ENCODE results near the gene CTNNBL1. TPM values are rescaled to one million over a fixed set of nuclear protein-coding genes. Genes with fewer than 3 reads are reported as not detected.

Gene CTNNBL1
- total RNA-seq, 4 donors from 2014 or later: 35.9 to 53.1 (median 39.2) TPM

- no peak for TF ChIP-seq CTCF (IDR thresholded peaks at IDR 0.05; ENCODE audit: low read depth)
These were observed 213.5 kb downstream of the CTNNBL1 start for GRCh38 chr20:37907330-37907676.

GRCh38 chr20:37907677-37908401, 214.0 kb downstream of the CTNNBL1 start:
- TF ChIP-seq CTCF (IDR thresholded peaks at IDR 0.05; ENCODE audit: low read depth): no peak

GRCh38 chr20:37911261-37911660, 217.4 kb downstream of the CTNNBL1 start:
- no peak for TF ChIP-seq CTCF (IDR thresholded peaks at IDR 0.05; ENCODE audit: low read depth)

- no peak for TF ChIP-seq CTCF (IDR thresholded peaks at IDR 0.05; ENCODE audit: low read depth)
These were observed 218.0 kb downstream of the CTNNBL1 start for GRCh38 chr20:37911838-37912281.

- TF ChIP-seq CTCF (IDR thresholded peaks at IDR 0.05; ENCODE audit: low read depth): no peak
These were observed 219.0 kb downstream of the CTNNBL1 start for GRCh38 chr20:37912874-37913273.

GRCh38 chr20:37913567-37914366, 219.9 kb downstream of the CTNNBL1 start:
- no peak for TF ChIP-seq CTCF (IDR thresholded peaks at IDR 0.05; ENCODE audit: low read depth)

GRCh38 chr20:37914367-37914671, 220.5 kb downstream of the CTNNBL1 start:
- TF ChIP-seq CTCF (IDR thresholded peaks at IDR 0.05; ENCODE audit: low read depth): no peak

Measured in subcutaneous adipose tissue (tissue), 4 donors.